EL (cell line): Measurements from ENCODE around the gene DENND1A.
A peak's percentile ranks its signal among the peaks of the same experiment; 100 is the strongest.
"Not testable (repeated sequence)": the region's sequence is repeated elsewhere in the genome, so short reads cannot be mapped to it uniquely, and the experiment has no call there.

Experiments used
- DNase-seq: peaks from one replicate; pipeline ENCODE4 v3.0.0-alpha.2; 2016

DENND1A gene

GRCh38 chr9:123914517-123915196 is 15.3 kb downstream of the DENND1A start:
- DNase-seq: no peak

GRCh38 chr9:123912167-123912897 is 17.6 kb downstream of the DENND1A start:
- no peak for DNase-seq

- no peak for DNase-seq
Observed at GRCh38 chr9:123911024-123911423, 18.9 kb downstream of the DENND1A start.

- DNase-seq: not testable (repeated sequence)
Observed at GRCh38 chr9:123909192-123909591, 20.7 kb downstream of the DENND1A start.

GRCh38 chr9:123903550-123903949 is 26.4 kb downstream of the DENND1A start:
- DNase-seq: not testable (repeated sequence)

GRCh38 chr9:123894822-123895221 is 35.1 kb downstream of the DENND1A start:
- DNase-seq: no peak

GRCh38 chr9:123893831-123894460 is 36.0 kb downstream of the DENND1A start:
- peak; percentile 28 for DNase-seq

GRCh38 chr9:123893115-123893514 is 36.8 kb downstream of the DENND1A start:
- DNase-seq: no peak

GRCh38 chr9:123887837-123888236 is 42.1 kb downstream of the DENND1A start:
- DNase-seq: no peak

- not testable (repeated sequence) for DNase-seq
Observed at GRCh38 chr9:123885834-123886233, 44.1 kb downstream of the DENND1A start.

GRCh38 chr9:123883634-123884033 is 46.3 kb downstream of the DENND1A start:
- no peak for DNase-seq

GRCh38 chr9:123881604-123882003 is 48.3 kb downstream of the DENND1A start:
- no peak for DNase-seq

- no peak for DNase-seq
Observed at GRCh38 chr9:123880420-123880819, 49.5 kb downstream of the DENND1A start.

GRCh38 chr9:123876750-123877149 is 53.2 kb downstream of the DENND1A start:
- no peak for DNase-seq

GRCh38 chr9:123872710-123873109 is 57.2 kb downstream of the DENND1A start:
- no peak for DNase-seq

GRCh38 chr9:123871781-123872180 is 58.1 kb downstream of the DENND1A start:
- no peak for DNase-seq

- no peak for DNase-seq
Observed at GRCh38 chr9:123868002-123868401, 61.9 kb downstream of the DENND1A start.

- DNase-seq: no peak
Observed at GRCh38 chr9:123867034-123867433, 62.9 kb downstream of the DENND1A start.

GRCh38 chr9:123866497-123866896 is 63.4 kb downstream of the DENND1A start:
- DNase-seq: peak; percentile 35

GRCh38 chr9:123865226-123866000 is 64.5 kb downstream of the DENND1A start:
- no peak for DNase-seq

GRCh38 chr9:123864251-123864650 is 65.7 kb downstream of the DENND1A start:
- no peak for DNase-seq

GRCh38 chr9:123863164-123863855 is 66.6 kb downstream of the DENND1A start:
- DNase-seq: no peak

- DNase-seq: no peak
Observed at GRCh38 chr9:123861756-123862120, 68.2 kb downstream of the DENND1A start.
